ENCODE data around the gene MCCC1. TPM values are rescaled to one million over a fixed set of nuclear protein-coding genes. Genes with fewer than 3 reads are reported as not detected.

Gene MCCC1
- total and polyA plus RNA-seq, 3 donors from 2014 or later = 22.7 to 37.8 (median 35.9) TPM

DNA sequence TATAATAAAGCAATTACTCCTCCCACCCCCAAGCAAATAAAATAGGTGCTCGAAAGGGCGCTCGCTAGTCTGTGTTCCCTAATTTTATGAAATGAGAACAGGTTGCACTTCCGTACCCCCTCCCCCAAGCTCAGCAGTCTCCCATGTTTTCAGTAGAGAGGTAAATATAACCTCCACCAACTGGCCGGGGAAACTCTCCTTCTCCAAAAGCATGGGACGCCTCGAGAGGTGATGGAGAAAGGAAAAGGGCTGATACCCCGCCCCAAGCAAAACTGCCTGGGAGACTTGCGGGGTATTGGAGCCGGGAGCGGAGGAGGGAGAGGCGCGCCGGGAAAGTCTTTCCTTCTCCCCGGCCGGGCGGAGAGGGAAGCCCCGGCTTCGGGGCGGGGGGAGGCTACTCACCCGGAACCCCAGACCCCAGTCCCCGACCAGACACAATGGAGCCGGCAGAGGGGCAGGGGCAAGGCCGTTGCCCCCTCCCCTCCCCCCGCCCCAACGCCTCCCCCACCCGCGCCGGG, 119.6 kb downstream of the MCCC1 start:
- peak; percentile 39 for DNase-seq
- H3K27me3 ChIP-seq = no peaks in the 10 kb centered on the region
- no peaks in the 10 kb centered on the region for H3K36me3 ChIP-seq (ENCODE audit: low read depth, missing control alignments)
- peaks cover 9% of the 10 kb centered on the region for H3K4me1 ChIP-seq
- peak overlapping the region; percentile 92 to 93 for H3K4me3 ChIP-seq
- no peaks in the 10 kb centered on the region for H3K9me3 ChIP-seq
- TF ChIP-seq, protein P1, sequence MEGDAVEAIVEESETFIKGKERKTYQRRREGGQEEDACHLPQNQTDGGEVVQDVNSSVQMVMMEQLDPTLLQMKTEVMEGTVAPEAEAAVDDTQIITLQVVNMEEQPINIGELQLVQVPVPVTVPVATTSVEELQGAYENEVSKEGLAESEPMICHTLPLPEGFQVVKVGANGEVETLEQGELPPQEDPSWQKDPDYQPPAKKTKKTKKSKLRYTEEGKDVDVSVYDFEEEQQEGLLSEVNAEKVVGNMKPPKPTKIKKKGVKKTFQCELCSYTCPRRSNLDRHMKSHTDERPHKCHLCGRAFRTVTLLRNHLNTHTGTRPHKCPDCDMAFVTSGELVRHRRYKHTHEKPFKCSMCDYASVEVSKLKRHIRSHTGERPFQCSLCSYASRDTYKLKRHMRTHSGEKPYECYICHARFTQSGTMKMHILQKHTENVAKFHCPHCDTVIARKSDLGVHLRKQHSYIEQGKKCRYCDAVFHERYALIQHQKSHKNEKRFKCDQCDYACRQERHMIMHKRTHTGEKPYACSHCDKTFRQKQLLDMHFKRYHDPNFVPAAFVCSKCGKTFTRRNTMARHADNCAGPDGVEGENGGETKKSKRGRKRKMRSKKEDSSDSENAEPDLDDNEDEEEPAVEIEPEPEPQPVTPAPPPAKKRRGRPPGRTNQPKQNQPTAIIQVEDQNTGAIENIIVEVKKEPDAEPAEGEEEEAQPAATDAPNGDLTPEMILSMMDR (IDR thresholded peaks at IDR 0.05) = no peak
- TF ChIP-seq POLR2A (IDR thresholded peaks at IDR 0.05) = no peak
- 2 to 3% methylated on average over 18 to 26 of the region's 29 CpGs for WGBS, 2 donors
- intact Hi-C loops (cut with DNase I; ENCODE audit: low total_unique reads) = no loop called here
- peak overlapping the region; percentile 84 to 91 for H3K27ac ChIP-seq

- no peak for TF ChIP-seq POLR2A (IDR thresholded peaks at IDR 0.05)
- TF ChIP-seq, protein P1 (IDR thresholded peaks at IDR 0.05) = no peak
- 4 to 6% methylated on average over 10 of the region's 10 CpGs for WGBS, 2 donors
- Histone ChIP-seq H3K4me3 (peak overlapping the region; percentile 92 to 93), H3K9me3 (no peaks in the 10 kb centered on the region), H3K4me1 (peaks cover 9% of the 10 kb centered on the region), H3K27me3 (no peaks in the 10 kb centered on the region), H3K36me3 (ENCODE audit: low read depth, missing control alignments) (no peaks in the 10 kb centered on the region), H3K27ac (no peak overlapping the region)
- no peak for DNase-seq
- intact Hi-C loops (cut with DNase I; ENCODE audit: low total_unique reads) = no loop called here
Observed at GRCh38 chr3:182979103-182979673, 120.1 kb downstream of the MCCC1 start.

- DNase-seq = no peak
- Histone ChIP-seq H3K36me3 (ENCODE audit: low read depth, missing control alignments) (no peaks in the 10 kb centered on the region), H3K4me3 (no peak overlapping the region), H3K27ac (no peak overlapping the region), H3K9me3 (no peaks in the 10 kb centered on the region), H3K27me3 (no peaks in the 10 kb centered on the region), H3K4me1 (peaks cover 9% of the 10 kb centered on the region)
- WGBS, 2 donors = 53 to 59% methylated on average over 5 of the region's 5 CpGs
- TF ChIP-seq, protein P1 (IDR thresholded peaks at IDR 0.05) = no peak
- no peak for TF ChIP-seq POLR2A (IDR thresholded peaks at IDR 0.05)
- intact Hi-C loops (cut with DNase I; ENCODE audit: low total_unique reads) = no loop called here
Observed at GRCh38 chr3:182978387-182978786, 120.9 kb downstream of the MCCC1 start.

GRCh38 chr3:182973047-182973446, 126.2 kb downstream of the MCCC1 start:
- no peak overlapping the region for H3K4me3 ChIP-seq
- no peaks in the 10 kb centered on the region for H3K27me3 ChIP-seq
- no peak for TF ChIP-seq POLR2A (IDR thresholded peaks at IDR 0.05)
- TF ChIP-seq, protein P1 (IDR thresholded peaks at IDR 0.05) = no peak
- no peaks in the 10 kb centered on the region for H3K36me3 ChIP-seq (ENCODE audit: low read depth, missing control alignments)
- peaks cover 9% of the 10 kb centered on the region for H3K4me1 ChIP-seq
- no peak overlapping the region for H3K27ac ChIP-seq
- 90 to 93% methylated on average over 5 of the region's 5 CpGs for WGBS, 2 donors
- DNase-seq = no peak
- no peaks in the 10 kb centered on the region for H3K9me3 ChIP-seq
- intact Hi-C loops (cut with DNase I; ENCODE audit: low total_unique reads) = no loop called here

GRCh38 chr3:182972387-182972786, 126.9 kb downstream of the MCCC1 start:
- Histone ChIP-seq H3K36me3 (ENCODE audit: low read depth, missing control alignments) (no peaks in the 10 kb centered on the region), H3K27me3 (no peaks in the 10 kb centered on the region), H3K4me1 (peaks cover 9% of the 10 kb centered on the region), H3K27ac (no peak overlapping the region), H3K9me3 (no peaks in the 10 kb centered on the region), H3K4me3 (no peak overlapping the region)
- intact Hi-C loops (cut with DNase I; ENCODE audit: low total_unique reads) = no loop called here
- DNase-seq = no peak
- WGBS, 2 donors = 91 to 94% methylated on average over 6 of the region's 6 CpGs
- TF ChIP-seq, protein P1 (IDR thresholded peaks at IDR 0.05) = no peak
- no peak for TF ChIP-seq POLR2A (IDR thresholded peaks at IDR 0.05)
